Measurements from ENCODE around the gene YARS2. TPM values are rescaled to one million over a fixed set of nuclear protein-coding genes. Genes with fewer than 3 reads are reported as not detected.

Gene YARS2
- total RNA-seq, 2 donors from 2014 or later, result 9.2 to 10.3 TPM

DNA sequence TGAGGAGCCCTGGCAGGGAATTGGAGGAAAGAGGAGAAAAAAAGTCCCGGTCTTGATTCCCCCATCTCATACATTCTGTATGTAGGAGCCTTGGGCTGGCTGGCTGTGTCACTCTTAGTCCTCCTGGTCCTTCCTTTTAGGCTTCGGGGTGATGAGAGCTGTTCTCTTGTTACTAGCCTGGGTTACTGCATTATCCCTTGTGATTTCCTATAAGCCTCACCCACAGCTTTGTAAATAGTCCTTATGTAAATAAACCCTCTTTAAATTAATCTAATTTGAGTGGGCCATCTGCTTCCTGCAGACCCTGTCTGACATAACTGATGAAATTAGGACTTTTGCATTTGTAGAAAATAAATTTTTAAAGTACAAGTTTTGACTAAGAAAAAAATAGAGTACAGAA is 57.4 kb downstream of the YARS2 start:
- intact Hi-C loops (cut with DNase I), result no loop called here
- no peak for DNase-seq (ENCODE audit: low spot score)

- DNase-seq (ENCODE audit: low spot score), result no peak
- intact Hi-C loops (cut with DNase I), result no loop called here
These were observed 58.3 kb downstream of the YARS2 start for GRCh38 chr12:32697445-32697844.

Other genes with a start within 250 kb of the YARS2 start
- gene DNM1L, start 76.6 kb downstream of the YARS2 start, total RNA-seq, result 10 to 100 TPM; 84.5 to 93.2 TPM
- 1 to 10 TPM in 1 of 2 donors, under 1 TPM in 1; 0.38 to 3.6 TPM for gene PKP2, start 140.9 kb upstream of the YARS2 start, total RNA-seq